ENCODE measurements around the gene TOLLIP. TPM values are rescaled to one million over a fixed set of nuclear protein-coding genes. Genes with fewer than 3 reads are reported as not detected.

The TOLLIP gene
- total RNA-seq, 1 donor from 2014 or later = 46.8 TPM

GRCh38 chr11:1291295-1292017, 18.0 kb downstream of the TOLLIP start:
- no peak for ATAC-seq
- no peak for DNase-seq (ENCODE audit: missing footprints)
- intact Hi-C loops (cut with DNase I) = no loop called here

- ATAC-seq (no peak), DNase-seq (ENCODE audit: missing footprints) (no peak)
- intact Hi-C loops (cut with DNase I) = no loop called here
Observed at GRCh38 chr11:1290052-1291040, 19.1 kb downstream of the TOLLIP start.

GRCh38 chr11:1289211-1289935, 20.1 kb downstream of the TOLLIP start:
- DNase-seq (ENCODE audit: missing footprints) = no peak
- no peak for ATAC-seq
- intact Hi-C loops (cut with DNase I) = no loop called here

- ATAC-seq (no peak), DNase-seq (ENCODE audit: missing footprints) (no peak)
- intact Hi-C loops (cut with DNase I) = no loop called here
Observed at GRCh38 chr11:1288426-1289151, 20.8 kb downstream of the TOLLIP start.

GRCh38 chr11:1287928-1288327, 21.5 kb downstream of the TOLLIP start:
- no peak for ATAC-seq
- peak; percentile 18 for DNase-seq (ENCODE audit: missing footprints)
- intact Hi-C loops (cut with DNase I) = no loop called here

GRCh38 chr11:1285876-1286275, 23.6 kb downstream of the TOLLIP start:
- ATAC-seq (no peak), DNase-seq (ENCODE audit: missing footprints) (peak; percentile 33)

GRCh38 chr11:1285316-1285744, 24.1 kb downstream of the TOLLIP start:
- ATAC-seq (no peak), DNase-seq (ENCODE audit: missing footprints) (peak; percentile 33)
- intact Hi-C loops (cut with DNase I) = no loop called here

More at GRCh38 chr11:1285876-1286275, 23.6 kb downstream of the TOLLIP start:
- intact Hi-C loops (cut with DNase I) = no loop called here

- ATAC-seq (no peak), DNase-seq (ENCODE audit: missing footprints) (peak; percentile 28)
- intact Hi-C loops (cut with DNase I) = no loop called here
Observed at GRCh38 chr11:1283906-1284305, 25.5 kb downstream of the TOLLIP start.

- ATAC-seq = no peak
- DNase-seq (ENCODE audit: missing footprints) = peak; percentile 60
- intact Hi-C loops (cut with DNase I) = no loop called here
Observed at GRCh38 chr11:1283091-1283511, 26.3 kb downstream of the TOLLIP start.

GRCh38 chr11:1281974-1282365, 27.5 kb downstream of the TOLLIP start:
- ATAC-seq (no peak), DNase-seq (ENCODE audit: missing footprints) (peak; percentile 63)
- intact Hi-C loops (cut with DNase I) = no loop called here

GRCh38 chr11:1281326-1281973, 28.0 kb downstream of the TOLLIP start:
- no peak for ATAC-seq
- intact Hi-C loops (cut with DNase I) = no loop called here
- DNase-seq (ENCODE audit: missing footprints) = peak; percentile 61

GRCh38 chr11:1280116-1281035, 29.1 kb downstream of the TOLLIP start:
- intact Hi-C loops (cut with DNase I) = no loop called here
- DNase-seq (ENCODE audit: missing footprints) = peak; percentile 64
- ATAC-seq = no peak

- no peak for ATAC-seq
- peak; percentile 39 for DNase-seq (ENCODE audit: missing footprints)
- intact Hi-C loops (cut with DNase I) = loop anchor here (5.0 kb wide), 1 partner anchor 228 kb away; no protein-coding TSS in a partner anchor
Observed at GRCh38 chr11:1279674-1280055, 29.8 kb downstream of the TOLLIP start.

GRCh38 chr11:1278766-1279673, 30.4 kb downstream of the TOLLIP start:
- ATAC-seq (no peak), DNase-seq (ENCODE audit: missing footprints) (peak; percentile 63)
- intact Hi-C loops (cut with DNase I) = loop anchor here (5.0 kb wide), 1 partner anchor 228 kb away; no protein-coding TSS in a partner anchor

- DNase-seq (ENCODE audit: missing footprints) (peak; percentile 62), ATAC-seq (no peak)
- intact Hi-C loops (cut with DNase I) = loop anchor here (5.0 kb wide), 1 partner anchor 229 kb away; no protein-coding TSS in a partner anchor
Observed at GRCh38 chr11:1277936-1278512, 31.4 kb downstream of the TOLLIP start.
